ENCODE data around the gene MPC1. TPM values are rescaled to one million over a fixed set of nuclear protein-coding genes. Genes with fewer than 3 reads are reported as not detected.

MPC1 gene
- total and polyA plus RNA-seq, 2 experiments from 2014 or later = 15.5 to 39.4 TPM

DNA sequence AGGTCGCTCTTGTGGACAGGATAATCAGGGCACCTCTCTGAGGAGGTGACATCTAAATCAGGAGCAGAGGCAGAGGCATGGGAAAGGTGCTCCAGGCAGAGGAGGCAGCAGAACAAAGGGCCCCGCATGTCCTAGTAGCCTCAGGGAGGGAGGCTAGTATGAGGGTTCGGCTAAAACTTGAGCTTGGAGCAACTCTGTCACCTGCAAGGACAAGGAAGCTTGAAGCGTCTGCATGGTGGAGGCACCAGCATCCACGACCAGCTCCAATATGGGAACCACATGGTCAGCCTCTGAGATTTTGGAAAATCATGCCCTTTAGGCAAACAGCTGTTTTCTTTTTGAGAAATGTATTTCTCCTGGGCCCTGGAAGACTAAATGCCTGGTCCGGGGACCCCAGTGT, 13.0 kb upstream of the MPC1 start:
- ATAC-seq (no peak), DNase-seq (ENCODE audit: low spot score) (no peak)
- TF ChIP-seq EZH2phosphoT487 (IDR thresholded peaks at IDR 0.05; ENCODE audit: unreplicated experiment) (no peak), EZH2 (IDR thresholded peaks at IDR 0.05; ENCODE audit: low read depth, unreplicated experiment) (no peak), POLR2AphosphoS5 (IDR thresholded peaks at IDR 0.05; ENCODE audit: low read depth) (no peak), CREB1 (CRISPR knock-in tag; IDR thresholded peaks at IDR 0.05; ENCODE audit: low read depth) (no peak)
- TF ChIP-seq, protein P1, sequence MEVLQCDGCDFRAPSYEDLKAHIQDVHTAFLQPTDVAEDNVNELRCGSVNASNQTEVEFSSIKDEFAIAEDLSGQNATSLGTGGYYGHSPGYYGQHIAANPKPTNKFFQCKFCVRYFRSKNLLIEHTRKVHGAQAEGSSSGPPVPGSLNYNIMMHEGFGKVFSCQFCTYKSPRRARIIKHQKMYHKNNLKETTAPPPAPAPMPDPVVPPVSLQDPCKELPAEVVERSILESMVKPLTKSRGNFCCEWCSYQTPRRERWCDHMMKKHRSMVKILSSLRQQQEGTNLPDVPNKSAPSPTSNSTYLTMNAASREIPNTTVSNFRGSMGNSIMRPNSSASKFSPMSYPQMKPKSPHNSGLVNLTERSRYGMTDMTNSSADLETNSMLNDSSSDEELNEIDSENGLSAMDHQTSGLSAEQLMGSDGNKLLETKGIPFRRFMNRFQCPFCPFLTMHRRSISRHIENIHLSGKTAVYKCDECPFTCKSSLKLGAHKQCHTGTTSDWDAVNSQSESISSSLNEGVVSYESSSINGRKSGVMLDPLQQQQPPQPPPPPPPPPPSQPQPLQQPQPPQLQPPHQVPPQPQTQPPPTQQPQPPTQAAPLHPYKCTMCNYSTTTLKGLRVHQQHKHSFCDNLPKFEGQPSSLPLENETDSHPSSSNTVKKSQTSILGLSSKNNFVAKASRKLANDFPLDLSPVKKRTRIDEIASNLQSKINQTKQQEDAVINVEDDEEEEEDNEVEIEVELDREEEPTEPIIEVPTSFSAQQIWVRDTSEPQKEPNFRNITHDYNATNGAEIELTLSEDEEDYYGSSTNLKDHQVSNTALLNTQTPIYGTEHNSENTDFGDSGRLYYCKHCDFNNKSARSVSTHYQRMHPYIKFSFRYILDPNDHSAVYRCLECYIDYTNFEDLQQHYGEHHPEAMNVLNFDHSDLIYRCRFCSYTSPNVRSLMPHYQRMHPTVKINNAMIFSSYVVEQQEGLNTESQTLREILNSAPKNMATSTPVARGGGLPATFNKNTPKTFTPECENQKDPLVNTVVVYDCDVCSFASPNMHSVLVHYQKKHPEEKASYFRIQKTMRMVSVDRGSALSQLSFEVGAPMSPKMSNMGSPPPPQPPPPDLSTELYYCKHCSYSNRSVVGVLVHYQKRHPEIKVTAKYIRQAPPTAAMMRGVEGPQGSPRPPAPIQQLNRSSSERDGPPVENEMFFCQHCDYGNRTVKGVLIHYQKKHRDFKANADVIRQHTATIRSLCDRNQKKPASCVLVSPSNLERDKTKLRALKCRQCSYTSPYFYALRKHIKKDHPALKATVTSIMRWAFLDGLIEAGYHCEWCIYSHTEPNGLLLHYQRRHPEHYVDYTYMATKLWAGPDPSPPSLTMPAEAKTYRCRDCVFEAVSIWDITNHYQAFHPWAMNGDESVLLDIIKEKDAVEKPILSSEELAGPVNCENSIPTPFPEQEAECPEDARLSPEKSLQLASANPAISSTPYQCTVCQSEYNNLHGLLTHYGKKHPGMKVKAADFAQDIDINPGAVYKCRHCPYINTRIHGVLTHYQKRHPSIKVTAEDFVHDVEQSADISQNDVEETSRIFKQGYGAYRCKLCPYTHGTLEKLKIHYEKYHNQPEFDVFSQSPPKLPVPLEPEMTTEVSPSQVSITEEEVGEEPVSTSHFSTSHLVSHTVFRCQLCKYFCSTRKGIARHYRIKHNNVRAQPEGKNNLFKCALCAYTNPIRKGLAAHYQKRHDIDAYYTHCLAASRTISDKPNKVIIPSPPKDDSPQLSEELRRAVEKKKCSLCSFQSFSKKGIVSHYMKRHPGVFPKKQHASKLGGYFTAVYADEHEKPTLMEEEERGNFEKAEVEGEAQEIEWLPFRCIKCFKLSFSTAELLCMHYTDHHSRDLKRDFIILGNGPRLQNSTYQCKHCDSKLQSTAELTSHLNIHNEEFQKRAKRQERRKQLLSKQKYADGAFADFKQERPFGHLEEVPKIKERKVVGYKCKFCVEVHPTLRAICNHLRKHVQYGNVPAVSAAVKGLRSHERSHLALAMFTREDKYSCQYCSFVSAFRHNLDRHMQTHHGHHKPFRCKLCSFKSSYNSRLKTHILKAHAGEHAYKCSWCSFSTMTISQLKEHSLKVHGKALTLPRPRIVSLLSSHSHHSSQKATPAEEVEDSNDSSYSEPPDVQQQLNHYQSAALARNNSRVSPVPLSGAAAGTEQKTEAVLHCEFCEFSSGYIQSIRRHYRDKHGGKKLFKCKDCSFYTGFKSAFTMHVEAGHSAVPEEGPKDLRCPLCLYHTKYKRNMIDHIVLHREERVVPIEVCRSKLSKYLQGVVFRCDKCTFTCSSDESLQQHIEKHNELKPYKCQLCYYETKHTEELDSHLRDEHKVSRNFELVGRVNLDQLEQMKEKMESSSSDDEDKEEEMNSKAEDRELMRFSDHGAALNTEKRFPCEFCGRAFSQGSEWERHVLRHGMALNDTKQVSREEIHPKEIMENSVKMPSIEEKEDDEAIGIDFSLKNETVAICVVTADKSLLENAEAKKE (CRISPR knock-in tag; IDR thresholded peaks at IDR 0.05) = no peak
- Histone ChIP-seq H3K4me1 (ENCODE audit: insufficient read depth) (peaks cover 6% of the 10 kb centered on the region), H3K4me2 (no peak overlapping the region), H3K9me2 (ENCODE audit: insufficient read depth) (no peaks in the 10 kb centered on the region), H3K4me3 (no peak overlapping the region), H3K79me2 (replicated peaks; ENCODE audit: insufficient read depth) (no peaks in the 10 kb centered on the region), H2AFZ (no peak overlapping the region), H3K27ac (ENCODE audit: low read depth) (no peak overlapping the region), H3F3A (replicated peaks; ENCODE audit: low read depth) (0 out of 2 replicates have a peak, but pooled peaks cover 3% of the 10 kb centered on the region), H4K20me1 (replicated peaks; ENCODE audit: insufficient read depth) (no peaks in the 10 kb centered on the region), H3K27me3 (ENCODE audit: insufficient read depth) (peaks cover 8% of the 10 kb centered on the region; the same call in 1 of the 2 replicates), H3K36me3 (ENCODE audit: insufficient read depth) (no peaks in the 10 kb centered on the region)
- no peaks in the 10 kb centered on the region for H3K9me3 Mint-ChIP-seq
- H3K4me1 Mint-ChIP-seq = peaks cover 10% of the 10 kb centered on the region
- H3K36me3 Mint-ChIP-seq (ENCODE audit: low read depth) = no peaks in the 10 kb centered on the region; the same call in 2 of the 3 replicates
- H3K27me3 Mint-ChIP-seq (ENCODE audit: insufficient read depth, low read depth, poor library complexity) = peaks cover 11% of the 10 kb centered on the region
- no peak overlapping the region for H3K4me3 Mint-ChIP-seq
- H3K27ac Mint-ChIP-seq = no peak overlapping the region

DNA sequence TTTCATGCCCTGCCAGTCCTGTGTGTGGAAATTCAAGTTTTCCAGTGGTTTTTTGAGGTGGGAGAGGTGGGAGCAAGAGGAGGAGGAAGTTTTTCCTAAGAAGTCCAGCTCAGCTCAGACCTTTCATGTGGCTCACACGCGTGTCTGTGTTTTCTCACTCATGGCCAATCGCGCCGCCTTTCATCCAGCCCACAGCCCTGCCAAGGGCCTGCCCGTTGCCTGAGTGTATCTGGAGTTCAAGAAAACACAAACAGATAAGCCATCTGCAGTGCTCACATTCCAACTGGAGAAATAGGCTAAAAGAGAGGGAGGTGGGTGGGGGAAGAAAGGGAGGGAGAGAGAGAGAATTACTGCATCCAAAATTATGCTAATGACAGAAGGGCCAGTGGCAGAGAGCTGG, 12.6 kb upstream of the MPC1 start:
- DNase-seq (ENCODE audit: low spot score) (no peak), ATAC-seq (no peak)
- H3K27me3 Mint-ChIP-seq (ENCODE audit: insufficient read depth, low read depth, poor library complexity) = peaks cover 11% of the 10 kb centered on the region
- no peaks in the 10 kb centered on the region; the same call in 2 of the 3 replicates for H3K36me3 Mint-ChIP-seq (ENCODE audit: low read depth)
- Histone ChIP-seq H4K20me1 (replicated peaks; ENCODE audit: insufficient read depth) (no peaks in the 10 kb centered on the region), H3K27ac (ENCODE audit: low read depth) (no peak overlapping the region), H3F3A (replicated peaks; ENCODE audit: low read depth) (0 out of 2 replicates have a peak, but pooled peaks cover 3% of the 10 kb centered on the region), H3K27me3 (ENCODE audit: insufficient read depth) (peaks cover 8% of the 10 kb centered on the region; the same call in 1 of the 2 replicates), H3K9me2 (ENCODE audit: insufficient read depth) (no peaks in the 10 kb centered on the region), H3K4me3 (no peak overlapping the region), H3K4me1 (ENCODE audit: insufficient read depth) (peaks cover 11% of the 10 kb centered on the region), H2AFZ (no peak overlapping the region), H3K36me3 (ENCODE audit: insufficient read depth) (no peaks in the 10 kb centered on the region), H3K79me2 (replicated peaks; ENCODE audit: insufficient read depth) (no peaks in the 10 kb centered on the region), H3K4me2 (no peak overlapping the region)
- no peak overlapping the region for H3K4me3 Mint-ChIP-seq
- H3K27ac Mint-ChIP-seq = no peak overlapping the region
- H3K9me3 Mint-ChIP-seq = no peaks in the 10 kb centered on the region
- H3K4me1 Mint-ChIP-seq = peaks cover 14% of the 10 kb centered on the region
- TF ChIP-seq, protein P1 (CRISPR knock-in tag; IDR thresholded peaks at IDR 0.05) = no peak

Data from GM23338 (cell line).